GM21576 (cell line): ENCODE measurements around the gene GALNT16.
"Not testable (repeated sequence)": the region's sequence is repeated elsewhere in the genome, so short reads cannot be mapped to it uniquely, and the experiment has no call there.

Experiments
- ATAC-seq: cut with Tn5 transposase; IDR thresholded peaks from one replicate; pipeline ENCODE4 v1.9.1; 2021; ENCODE audit warnings: mild to moderate bottlenecking, moderate library complexity; ENCODE audit not compliant: unreplicated experiment

The GALNT16 gene

DNA sequence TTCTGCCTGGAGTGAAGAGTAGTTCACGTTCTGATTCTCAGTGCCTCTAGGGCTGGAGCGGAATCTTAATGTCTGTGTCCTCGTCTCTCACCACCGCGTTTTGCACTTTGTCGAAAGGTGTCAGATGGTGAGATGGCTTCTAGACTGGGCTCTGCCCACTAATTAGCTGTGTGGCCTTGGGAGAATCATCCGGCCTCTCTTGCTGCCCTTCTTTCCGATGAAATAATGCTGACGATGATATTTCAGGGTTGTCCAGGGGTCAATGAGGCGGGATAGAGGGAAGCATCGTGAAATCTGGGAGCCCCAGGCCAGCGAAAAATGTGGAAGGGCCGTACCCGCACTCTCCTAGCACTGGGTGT, 811 bp upstream of the GALNT16 start:
- ATAC-seq = no peak

DNA sequence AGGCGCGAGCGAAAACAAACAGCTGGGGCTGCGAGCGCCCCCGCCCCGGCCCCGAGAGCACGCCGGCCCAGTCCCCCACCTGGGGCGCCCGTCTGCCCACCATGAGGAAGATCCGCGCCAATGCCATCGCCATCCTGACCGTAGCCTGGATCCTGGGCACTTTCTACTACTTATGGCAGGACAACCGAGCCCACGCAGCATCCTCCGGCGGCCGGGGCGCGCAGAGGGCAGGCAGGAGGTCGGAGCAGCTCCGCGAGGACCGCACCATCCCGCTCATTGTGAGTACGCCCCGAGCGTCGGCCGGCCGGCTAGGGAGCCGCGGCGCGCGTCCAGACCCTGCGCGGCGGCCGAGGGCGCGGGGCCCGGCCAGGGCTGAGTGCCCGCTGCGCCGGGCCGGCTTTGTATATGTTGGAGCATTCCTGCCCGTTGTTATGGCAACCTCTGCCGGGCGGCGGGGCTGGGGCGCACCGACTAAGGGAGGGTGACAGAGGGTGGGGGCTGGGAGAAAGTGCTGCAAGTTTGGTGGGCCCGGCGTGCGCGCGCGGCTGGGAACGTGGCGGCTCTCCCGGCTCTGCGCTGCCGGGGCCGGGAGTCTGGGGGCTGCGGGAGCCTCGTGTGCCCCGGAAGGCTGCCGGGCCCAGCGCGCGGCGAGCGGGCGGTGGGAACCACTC, 367 bp downstream of the GALNT16 start:
- no peak for ATAC-seq

DNA sequence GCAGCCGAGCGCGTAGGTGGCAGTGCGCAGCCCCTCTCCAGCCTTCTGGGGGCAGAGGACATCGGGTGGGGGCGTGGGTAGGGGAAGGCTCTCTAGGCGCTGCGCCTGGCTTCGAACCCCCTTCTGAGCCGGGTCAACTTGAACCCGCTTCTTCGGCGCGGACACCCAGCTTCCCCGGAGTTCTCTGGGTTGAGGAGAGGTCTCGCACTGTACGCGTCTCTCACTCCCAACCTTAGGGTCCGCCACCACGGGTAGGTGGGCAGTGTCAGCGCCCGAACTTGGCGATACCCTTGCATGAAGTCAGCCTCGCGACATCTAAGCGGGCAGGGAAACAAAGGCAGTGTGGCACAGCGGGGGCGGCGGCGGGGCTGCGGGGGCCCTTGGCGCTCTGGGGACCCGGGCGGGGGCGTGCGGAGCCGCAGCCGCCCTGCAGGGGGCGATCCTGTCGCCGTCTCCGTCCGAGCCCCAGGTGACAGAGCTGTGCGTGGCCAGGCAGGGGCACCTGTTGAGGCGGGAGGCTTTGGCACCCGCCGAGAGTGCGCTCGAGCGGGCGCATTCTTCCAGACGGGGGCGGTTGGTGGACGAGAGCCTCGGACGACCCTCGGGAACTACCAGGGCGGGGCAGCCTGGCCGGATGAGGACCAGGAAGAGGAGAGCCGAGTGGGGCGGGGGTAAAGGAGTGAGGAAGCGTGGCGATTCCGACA, 1.1 kb downstream of the GALNT16 start:
- peak; percentile 47 for ATAC-seq

DNA sequence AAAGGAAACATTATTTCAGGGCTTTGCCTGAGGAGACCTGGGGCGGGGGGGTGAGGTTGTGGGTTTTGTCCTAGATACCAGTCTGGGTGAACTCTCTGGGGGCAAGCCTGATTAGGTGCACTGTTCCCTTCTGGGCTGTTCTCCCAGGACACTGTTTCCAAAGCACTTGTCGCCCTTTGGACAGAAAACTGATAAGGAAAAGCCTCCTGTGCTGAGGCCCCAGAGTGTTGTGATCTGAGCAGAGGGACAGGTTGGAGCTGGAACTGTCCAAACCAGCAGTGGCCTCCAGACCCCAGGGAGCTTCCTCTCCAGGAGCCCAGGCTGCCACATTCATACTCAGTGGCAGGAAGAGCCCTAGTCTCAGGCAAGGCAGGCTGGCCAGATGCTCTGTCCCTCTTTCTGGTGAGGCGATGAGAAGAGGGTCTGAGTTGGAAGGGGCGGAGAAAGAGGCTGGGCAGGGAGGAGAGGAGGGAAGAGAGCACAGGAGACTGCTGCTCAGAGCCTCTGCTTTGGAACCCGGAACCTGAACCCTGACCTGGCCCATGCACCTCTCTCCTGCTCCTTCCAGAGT, 1.9 kb downstream of the GALNT16 start:
- ATAC-seq = no peak

DNA sequence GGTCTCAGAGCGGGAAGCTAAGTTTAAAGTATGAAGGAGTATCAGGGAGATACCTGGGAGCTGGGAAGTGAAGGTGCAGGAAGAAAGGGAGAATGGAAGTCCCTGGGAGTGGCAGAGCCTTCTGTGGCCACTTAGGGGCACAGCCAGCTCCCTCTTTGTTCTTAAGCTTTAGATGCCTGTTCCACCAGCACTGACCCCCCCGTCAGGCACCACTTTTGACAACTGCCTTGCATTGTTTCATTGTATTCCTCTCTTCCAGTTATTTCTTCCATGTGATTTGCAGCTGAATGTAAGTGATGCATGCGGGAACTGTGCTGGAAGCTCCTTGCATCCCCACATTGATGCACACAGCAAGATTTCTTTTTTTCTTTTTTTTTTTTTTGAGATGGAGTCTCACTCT, 2.6 kb downstream of the GALNT16 start:
- ATAC-seq = no peak

DNA sequence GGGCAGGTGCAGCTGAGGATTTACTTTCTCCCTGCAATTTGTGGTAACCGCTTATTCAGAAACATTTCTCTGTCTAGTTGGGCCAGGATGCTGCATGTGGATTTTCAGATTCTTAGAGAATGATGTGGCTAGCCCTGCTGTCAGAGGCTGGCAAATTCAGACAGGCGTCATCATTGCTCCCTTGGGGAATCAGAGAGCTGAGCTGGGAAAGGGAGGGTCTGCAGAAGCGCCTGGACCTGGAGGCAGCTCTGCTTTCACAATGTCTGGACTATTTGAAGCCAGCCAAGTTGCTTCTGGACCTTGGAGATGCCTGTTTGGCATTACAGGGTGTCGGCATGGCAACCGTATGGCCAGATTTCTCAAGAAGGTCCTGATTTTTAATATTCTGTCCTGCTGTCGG, 3.4 kb downstream of the GALNT16 start:
- no peak for ATAC-seq

DNA sequence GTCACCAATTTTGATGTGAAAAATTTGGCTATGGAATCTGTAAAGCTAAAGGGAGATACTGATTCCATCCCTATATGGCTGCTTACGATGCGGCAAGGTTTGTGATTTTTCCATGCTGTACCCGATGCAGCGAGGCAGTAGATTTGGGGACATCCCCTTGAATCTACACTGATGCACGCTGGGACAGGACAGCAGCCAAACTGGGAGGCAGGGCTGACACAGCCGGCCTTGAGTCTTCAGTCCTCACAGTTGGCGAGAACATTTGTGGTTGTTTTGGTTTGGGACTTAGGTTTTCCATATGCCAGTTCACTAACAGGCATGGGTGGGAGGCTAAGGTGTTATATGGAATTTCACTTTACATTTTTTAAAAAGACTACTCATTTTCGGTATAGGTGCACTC, 3.8 kb downstream of the GALNT16 start:
- ATAC-seq = no peak

DNA sequence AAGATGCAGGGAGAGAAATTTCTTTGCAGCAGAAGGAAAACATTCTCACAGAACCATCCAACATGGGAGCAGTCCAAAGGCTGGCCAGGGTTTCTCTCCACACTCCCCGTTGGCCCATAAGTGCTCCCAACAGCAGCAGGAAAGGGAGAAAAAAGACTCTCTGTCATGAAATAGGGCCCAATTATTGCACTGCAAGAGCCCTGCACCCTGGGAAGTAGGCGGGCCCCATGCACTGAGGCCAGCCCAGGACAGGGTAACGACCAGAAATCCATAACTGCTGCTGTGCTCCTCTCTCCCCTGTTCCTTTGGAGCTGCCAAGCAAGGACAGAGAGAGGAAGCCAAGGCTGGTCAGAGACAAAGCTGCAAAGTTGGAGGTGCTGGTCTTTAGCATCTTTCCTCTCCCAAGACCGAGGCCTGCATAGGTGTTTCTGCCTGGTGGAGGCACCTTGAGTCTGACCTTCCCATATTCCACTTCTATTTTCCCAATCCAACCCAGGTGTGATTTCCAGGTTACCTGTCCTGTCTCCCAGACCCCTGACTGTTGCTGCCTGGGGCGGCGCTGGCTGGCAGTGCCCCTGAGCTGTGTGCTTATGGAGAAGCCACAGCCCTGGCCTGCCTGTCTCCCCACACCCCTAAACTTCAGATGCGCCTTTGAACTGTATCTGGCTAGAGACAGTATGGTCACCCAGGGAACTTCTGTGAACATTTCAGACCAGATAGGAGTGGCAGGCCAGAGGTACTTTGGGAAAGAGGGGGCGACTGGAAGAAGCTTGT, 6.8 kb downstream of the GALNT16 start:
- ATAC-seq = no peak

DNA sequence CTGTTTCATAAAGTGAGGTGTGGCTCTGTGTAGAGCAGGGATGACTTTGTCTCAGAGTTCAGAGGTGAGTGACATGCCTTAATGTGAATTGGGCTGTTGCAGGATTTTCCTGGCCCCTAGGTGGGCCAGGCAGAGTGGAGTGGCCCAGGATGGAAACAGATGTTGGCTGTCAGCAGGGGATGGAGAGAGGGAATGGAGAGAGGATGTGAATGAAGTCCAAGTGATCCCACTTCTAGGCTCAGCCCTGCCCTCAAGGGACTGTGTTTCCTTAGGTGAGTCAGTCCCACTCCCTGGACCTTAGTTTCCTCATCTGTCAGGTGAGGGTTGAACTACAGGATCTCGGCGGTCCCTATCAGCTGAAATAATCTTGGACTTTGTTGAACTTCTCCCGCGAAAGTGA, 7.5 kb downstream of the GALNT16 start:
- no peak for ATAC-seq

DNA sequence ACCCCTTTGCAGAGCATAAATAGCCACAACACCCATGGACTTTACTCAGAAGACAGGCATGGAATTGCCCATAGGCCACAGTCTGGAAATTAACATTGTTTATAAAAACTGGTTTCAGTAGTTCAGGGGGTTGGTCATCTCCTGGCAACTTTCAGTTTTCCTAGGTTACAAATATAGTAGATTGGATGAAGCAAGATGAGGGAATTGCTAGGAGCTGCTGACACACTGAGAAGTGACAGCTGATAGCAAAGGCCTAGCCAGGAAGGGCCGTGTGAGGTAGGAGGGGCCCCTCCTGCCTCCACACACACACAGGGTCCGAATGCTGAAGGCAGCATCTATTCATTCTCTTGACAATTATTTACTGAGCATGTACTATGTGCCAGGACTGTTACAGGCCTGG, 8.3 kb downstream of the GALNT16 start:
- ATAC-seq = no peak

DNA sequence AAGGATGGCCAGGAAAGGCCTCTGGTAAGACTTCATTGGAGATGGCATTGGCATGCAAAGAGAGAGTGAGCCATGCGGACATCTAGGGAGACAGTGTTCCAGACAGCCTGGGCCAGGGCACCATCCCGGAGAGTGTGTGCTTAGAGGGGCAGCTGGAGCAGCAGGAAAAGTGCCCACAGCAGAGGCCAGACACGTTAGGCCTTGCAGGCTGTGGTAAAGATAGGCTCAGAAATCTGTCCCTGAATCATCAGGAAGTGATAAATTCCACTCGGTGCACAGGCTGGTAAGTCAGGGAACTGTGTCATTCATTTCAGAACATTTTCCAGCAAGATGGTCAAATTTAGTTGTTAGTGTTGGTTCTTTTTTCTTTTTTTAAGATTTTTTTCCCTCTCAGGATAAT, 8.8 kb downstream of the GALNT16 start:
- ATAC-seq = no peak

DNA sequence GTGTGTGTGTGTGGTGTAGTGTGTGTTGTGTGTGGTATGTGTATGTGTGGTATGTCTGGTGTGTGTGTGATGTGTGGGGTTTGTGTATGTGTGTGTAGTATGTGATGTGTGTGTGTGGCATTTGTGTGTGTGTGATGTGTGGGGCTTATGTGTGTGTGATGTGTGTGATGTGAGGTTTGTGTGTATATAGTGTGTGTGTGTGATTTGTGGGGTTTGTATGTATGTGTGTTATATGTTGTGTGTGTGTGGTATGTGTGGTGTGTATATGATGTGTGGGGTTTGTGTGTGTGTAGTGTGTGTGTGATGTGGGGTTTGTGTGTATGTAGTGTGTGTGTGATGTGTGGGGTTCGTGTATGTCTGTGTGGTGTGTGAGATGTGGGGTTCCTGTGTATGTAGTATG, 9.4 kb downstream of the GALNT16 start:
- ATAC-seq = no peak

DNA sequence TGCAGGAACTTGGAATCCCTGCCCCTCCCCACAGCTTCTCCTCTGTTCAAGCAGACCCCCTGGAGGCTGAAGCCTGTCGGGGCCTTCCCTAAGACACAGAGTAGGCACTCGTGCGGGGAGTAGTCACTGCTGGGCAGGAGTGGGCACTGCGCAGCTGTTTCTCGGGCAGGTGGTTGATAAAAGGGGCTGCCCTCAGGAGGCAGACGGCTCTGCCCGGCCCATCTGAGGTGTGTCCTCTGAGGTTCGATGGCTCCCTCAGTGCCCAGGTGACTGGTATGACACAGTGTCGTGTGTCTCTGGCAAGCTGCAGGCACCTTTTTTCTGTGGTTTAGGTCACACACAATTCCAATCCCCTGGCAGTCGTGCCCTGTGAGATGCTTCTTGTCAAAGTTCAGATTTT, 10.1 kb downstream of the GALNT16 start:
- ATAC-seq = no peak

DNA sequence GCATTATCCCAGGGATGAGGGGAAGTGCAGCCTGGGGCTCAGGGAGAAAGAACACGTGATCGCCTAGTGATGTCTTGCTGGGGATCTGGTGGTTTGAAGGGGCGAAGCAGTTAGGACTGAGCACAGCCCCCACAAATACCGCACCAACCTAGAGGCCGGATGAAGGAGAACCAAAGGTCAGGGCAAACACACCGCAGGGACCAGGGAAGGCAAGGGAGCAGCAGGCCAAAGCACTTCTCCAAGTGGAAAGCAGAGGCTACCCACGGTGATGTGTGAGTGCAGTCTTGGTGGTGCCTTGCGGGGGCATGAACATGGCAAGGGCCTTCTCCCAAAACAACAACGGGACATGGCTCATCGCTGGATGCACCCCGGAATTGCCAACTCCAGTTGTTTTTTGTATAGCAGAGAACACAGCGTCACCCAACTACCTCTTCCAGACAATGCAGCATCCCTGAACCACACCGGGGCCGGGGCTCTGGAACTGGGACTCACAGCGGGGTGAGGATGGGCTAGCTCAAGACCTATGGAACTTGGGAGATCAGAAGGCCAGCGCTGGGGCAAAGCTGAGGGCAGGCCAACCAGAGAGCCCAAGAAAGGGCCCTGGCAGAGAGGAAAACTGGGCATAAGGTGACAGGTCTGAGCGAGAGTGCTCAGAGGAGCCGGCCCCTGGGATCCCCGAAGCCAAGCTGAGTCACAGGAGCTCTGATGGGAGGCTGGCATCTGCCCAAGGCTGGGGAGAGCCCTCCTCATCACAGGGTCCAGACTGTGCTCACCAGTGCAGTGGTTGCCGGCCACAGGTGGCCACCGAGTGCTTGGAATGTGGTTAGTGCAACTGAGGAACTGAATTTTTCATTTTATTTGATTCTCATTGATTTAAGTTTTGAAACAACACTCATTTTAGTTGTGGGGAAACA, 11.1 kb downstream of the GALNT16 start:
- ATAC-seq = no peak

DNA sequence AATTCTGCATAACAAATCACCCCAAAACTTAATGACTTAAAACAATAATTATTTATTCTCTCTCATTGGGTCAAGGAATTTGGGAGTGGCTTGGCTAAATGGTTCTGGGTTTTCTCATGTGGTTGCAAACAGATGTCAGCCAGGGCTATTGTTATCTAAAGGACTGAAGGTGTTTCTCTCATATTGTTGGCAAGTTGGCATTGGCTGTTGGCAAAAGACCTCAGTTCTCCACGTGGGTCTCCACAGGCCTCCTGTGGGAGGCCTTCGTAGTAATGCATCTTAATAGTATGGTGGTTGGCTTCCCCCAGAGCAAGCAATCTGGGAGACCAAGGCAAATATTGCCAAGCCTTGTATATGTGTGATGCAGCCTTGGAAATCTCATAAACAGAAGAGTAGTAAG, 14.4 kb downstream of the GALNT16 start:
- ATAC-seq = no peak

DNA sequence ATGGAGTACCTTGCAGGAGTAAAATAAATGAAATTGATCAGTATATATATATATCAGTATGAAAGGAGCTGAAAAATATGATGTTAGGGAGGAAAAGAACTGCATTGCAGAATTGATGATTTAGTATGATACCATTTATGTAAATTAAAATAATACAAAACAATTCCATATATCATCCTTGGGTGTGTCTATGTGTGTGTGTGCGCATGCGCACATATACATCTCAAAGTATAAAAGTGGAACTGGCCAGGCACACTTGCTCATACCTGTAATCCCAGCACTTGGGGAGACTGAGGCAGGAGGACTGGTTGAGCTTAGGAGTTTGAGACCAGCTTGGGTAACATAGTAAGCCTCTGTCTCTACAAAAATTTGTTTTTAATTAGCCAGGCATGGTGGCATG, 15.4 kb downstream of the GALNT16 start:
- no peak for ATAC-seq

DNA sequence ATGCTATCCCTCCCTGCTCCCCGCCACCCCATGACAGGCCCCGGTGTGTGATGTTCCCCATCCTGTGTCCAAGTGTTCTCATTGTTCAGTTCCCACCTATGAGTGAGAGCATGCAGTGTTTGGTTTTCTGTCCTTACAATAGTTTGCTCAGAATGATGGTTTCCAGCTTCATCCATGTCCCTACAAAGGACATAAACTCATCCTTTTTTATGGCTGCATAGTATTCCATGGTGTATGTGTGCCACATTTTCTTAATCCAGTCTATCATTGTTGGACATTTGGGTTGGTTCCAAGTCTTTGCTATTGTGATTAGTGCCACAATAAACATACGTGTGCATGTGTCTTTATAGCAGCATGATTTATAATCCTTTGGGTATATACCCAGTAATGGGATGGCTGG, 17.4 kb downstream of the GALNT16 start:
- not testable (repeated sequence) for ATAC-seq

DNA sequence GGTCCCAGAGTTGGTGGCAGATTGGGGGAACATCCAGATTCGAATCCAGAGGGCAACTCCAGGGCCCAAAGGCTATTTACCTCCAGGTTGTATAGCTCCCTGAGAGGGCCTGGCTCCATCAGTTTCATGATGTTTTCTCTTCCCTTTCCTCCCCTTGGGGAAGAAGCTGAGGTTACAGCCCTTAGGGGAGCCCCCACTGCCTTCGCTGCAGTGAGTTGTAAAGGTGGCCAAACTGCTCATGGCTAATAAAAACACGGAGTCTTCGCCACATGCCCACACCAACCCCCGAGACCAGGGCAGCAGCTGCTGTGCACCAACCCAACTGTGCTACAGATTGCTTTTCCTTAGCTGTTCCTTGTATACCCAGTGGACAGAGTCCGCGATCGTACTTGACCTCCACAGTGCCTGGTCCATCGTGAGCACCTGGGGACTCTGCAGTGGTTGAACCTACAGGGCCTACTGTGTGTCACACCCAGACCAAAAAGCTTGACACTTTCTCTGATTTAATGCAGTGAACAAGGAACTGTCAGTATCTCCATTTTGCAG, 20.9 kb downstream of the GALNT16 start:
- ATAC-seq = no peak

DNA sequence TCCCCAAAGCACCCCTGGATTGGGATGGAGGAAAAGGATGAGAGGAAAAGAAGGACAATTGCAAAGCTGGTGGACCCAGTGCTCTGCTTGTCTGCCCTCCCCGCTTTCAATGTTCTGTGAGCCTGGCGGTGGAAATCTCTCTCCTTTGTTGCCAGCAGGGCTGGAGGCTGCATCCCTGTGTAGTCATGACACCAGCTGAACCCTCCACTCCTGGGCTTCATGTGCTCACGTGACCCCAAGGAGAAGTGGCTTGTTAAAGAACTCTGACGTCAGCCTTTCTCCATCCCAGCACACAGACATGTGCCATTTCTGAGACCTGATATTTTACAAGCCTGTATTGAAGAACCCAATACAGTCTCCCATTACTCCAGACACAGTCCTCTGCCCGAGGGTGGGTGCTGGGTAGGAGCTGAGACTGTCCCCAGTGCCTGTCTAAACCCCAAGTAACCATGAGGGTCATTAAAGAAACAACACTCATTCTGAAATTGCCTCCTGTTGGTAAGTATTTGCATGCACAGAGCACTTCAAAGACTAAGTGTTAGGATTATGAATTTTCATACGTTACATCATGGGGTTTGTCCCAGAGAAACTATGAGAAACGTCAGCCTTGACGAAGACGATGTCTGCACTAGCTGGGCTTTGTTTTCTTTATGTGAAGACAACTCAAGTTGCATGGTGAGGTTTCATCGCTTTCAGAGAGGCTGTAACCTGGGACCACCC, 21.7 kb downstream of the GALNT16 start:
- no peak for ATAC-seq

DNA sequence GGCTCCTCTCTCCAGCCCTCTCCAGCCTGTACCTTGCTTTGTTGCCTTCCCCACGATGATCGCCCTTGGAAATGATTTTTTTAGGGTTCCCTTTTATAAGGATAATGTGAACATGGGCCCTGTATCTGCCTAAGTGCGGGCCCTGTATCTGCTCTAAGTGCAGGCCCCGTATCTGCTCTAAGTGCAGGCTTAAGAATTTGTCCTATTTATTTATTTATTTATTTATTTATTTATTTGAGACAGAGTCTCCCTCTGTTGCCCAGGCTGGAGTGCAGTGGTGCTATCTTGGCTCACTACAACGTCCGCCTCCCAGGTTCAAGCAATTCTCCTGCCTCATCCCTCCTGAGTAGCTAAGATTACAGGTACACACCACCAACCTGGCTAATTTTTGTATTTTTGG, 22.5 kb downstream of the GALNT16 start:
- no peak for ATAC-seq
